Measurements from ENCODE around the gene HCN2.

HCN2 gene

GRCh38 chr19:589693-590395, at the start of gene HCN2:
Gene HCN2 (plus strand): TSS chr19:589881. CDS start chr19:589946, 65 bp downstream.
- no peak for DNase-seq

GRCh38 chr19:540867-541637, 48.6 kb upstream of the HCN2 start:
- no peak for DNase-seq

GRCh38 chr19:541699-542098, 48.0 kb upstream of the HCN2 start:
- no peak for DNase-seq

GRCh38 chr19:542173-542866, 47.4 kb upstream of the HCN2 start:
- no peak for DNase-seq

- DNase-seq = no peak
These were observed 45.6 kb upstream of the HCN2 start, which contains the start of gene GZMM for GRCh38 chr19:543910-544608. Gene GZMM (plus strand): TSS chr19:544053. CDS start chr19:544072, 19 bp downstream.

GRCh38 chr19:547117-547516, 42.6 kb upstream of the HCN2 start:
- DNase-seq = no peak

- no peak for DNase-seq
These were observed 41.6 kb upstream of the HCN2 start for GRCh38 chr19:547836-548720.

GRCh38 chr19:548886-549830, 40.5 kb upstream of the HCN2 start:
- DNase-seq = no peak

GRCh38 chr19:554817-555216, 34.9 kb upstream of the HCN2 start:
- no peak for DNase-seq

- DNase-seq = no peak
These were observed 34.2 kb upstream of the HCN2 start for GRCh38 chr19:555474-555808.

GRCh38 chr19:556611-557382, 32.9 kb upstream of the HCN2 start:
- no peak for DNase-seq

- no peak for DNase-seq
These were observed 30.8 kb upstream of the HCN2 start for GRCh38 chr19:558770-559439.

- no peak for DNase-seq
These were observed 29.6 kb upstream of the HCN2 start for GRCh38 chr19:560121-560520.

- DNase-seq = no peak
These were observed 23.3 kb upstream of the HCN2 start for GRCh38 chr19:566403-566802.

GRCh38 chr19:566844-567243, 22.8 kb upstream of the HCN2 start:
- no peak for DNase-seq

GRCh38 chr19:567296-567900, 22.3 kb upstream of the HCN2 start:
- no peak for DNase-seq

- DNase-seq = no peak
These were observed 19.4 kb upstream of the HCN2 start for GRCh38 chr19:570251-570686.

- DNase-seq = peak; percentile 78
These were observed 18.6 kb upstream of the HCN2 start for GRCh38 chr19:570937-571565.

GRCh38 chr19:571566-571974, 18.1 kb upstream of the HCN2 start:
- DNase-seq = peak; percentile 46
